ENCODE results near the gene PLEKHA1. TPM values are rescaled to one million over a fixed set of nuclear protein-coding genes. Genes with fewer than 3 reads are reported as not detected.

Gene PLEKHA1
- total RNA-seq, result 27.9 TPM
- long read RNA-seq, full-length matches to known transcripts, result 2 of 115 reads
- long read RNA-seq, partial matches to known transcripts, result 14 of 115 reads
- long read RNA-seq, other reads (novel, unspliced or antisense), result 99 of 115 reads

- peak; percentile 98 for DNase-seq (ENCODE audit: low spot score)
Observed at GRCh38 chr10:122374237-122374858, at the start of gene PLEKHA1. PLEKHA1 (plus strand) TSS chr10:122374708; CDS start chr10:122393201, 18,493 bp downstream.

DNA sequence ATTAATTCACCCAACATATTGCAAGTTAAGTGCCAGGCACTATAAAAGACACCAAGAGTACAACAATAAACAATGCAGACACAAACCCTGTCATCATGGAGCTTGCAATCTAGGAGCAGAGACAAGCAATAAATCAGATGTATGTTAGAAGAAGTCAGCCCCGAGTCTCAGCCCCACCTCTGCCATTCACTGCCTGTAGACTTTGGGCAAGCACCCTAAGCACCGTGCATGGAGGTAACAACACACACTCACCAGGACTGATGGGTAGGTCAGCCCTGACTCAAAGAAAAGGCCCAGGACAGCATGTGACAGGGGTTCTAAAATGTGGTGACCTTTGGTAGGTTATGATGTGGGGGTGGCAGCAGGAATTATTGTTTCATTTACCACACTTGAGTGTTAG, 49.3 kb upstream of the PLEKHA1 start:
- DNase-seq (ENCODE audit: low spot score), result no peak

DNA sequence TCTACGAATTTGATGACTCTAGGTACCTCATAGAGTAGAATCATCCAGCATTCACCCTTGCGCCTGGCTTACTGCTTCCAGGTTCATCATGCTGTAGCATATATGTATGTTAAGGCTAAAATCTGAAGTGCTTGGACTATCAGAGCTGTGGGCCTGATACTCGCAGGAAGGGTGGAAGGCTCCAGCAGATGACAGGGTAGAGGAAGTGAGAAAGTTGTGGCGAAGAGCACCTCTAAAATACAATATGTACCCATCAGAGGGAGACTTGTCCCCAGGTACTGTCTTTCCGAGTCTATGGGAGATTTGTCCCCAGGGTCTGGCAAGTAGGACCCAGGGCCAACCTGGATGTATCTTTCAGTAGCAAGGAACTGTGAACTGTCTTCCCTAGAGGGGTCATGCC, 48.1 kb upstream of the PLEKHA1 start:
- DNase-seq (ENCODE audit: low spot score), result no peak

- no peak for DNase-seq (ENCODE audit: low spot score)
Observed at GRCh38 chr10:122326806-122327205, 47.7 kb upstream of the PLEKHA1 start.

- DNase-seq (ENCODE audit: low spot score), result no peak
Observed at GRCh38 chr10:122327237-122328206, 47.0 kb upstream of the PLEKHA1 start.

GRCh38 chr10:122328676-122329075, 45.8 kb upstream of the PLEKHA1 start:
- DNase-seq (ENCODE audit: low spot score), result no peak

- no peak for DNase-seq (ENCODE audit: low spot score)
Observed at GRCh38 chr10:122329416-122329815, 45.1 kb upstream of the PLEKHA1 start.

DNA sequence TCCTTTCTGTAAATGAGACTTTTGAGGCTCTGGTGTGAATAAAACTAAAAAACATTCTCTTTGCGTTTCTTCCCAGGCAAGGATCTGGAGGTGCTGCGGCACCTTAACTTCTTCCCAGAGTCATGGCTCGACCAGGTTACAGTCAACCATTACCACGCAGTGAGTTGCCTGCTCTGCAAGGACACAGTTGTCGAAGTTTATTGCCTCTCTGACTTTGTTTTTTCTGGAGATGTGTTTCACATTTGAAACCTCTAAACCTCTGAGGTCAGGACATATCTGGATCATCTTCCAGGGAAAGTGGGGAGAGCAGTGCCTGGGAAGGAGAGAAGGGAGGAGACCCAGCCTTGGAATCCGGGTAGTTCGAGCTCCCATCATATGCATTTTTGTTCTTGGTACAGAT, 43.4 kb upstream of the PLEKHA1 start:
- DNase-seq (ENCODE audit: low spot score), result no peak

DNA sequence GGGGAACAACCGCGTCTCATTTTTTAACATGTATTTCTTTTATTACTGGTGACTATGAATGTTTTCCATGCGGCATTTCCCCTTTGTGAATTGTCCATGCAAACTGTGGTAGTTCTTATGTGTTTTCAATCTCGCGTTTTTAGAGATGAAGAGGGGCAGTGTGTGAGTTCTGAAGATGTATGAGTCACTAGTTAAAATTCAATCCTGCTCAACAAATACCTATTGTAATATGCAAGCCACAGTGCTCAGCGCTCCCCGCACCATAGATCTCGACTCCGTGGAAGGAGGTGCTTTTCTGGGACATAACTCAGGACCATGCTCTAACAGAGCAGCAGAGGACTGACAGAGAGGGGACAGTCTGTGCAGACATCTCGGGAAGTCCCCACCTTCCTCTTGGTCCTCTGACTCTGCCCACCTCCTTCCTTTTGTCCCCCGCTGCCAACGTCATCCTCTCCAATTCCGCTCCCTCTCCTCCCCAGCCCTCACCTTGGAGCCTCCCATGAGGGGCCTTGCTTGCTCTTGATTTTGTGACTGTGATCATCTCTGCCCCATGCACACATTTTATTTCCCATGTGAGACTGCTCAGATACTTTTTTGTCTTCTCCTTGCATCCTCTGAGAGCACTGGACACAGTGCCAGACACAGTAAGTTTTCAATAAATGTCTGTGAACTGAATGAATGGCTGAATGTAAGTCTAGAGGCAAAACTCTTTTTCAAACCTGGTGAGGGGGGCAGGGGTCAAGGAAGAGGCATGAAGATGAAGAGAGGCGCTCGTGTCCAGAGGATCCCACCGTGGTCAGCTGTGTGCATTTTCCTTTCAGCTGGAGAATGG, 42.7 kb upstream of the PLEKHA1 start:
- no peak for DNase-seq (ENCODE audit: low spot score)

DNA sequence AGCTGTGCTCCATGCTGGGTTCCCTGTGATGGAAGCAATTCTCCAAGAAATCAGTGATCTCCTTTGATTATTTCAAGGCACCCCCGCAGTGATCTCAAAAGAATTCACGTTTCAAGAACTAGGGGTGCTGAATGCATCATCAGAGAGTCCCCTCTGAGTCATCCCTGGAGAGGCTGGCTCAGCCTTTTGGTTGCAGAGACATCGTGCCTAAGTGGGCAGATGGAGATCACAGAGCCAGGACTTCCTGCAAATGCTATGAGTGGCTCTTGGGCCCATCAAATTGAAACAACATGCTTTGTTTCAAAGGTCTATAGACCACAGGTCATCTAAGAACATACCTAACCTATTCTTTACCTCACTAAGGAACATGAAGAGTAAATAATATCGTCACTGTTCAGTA, 41.5 kb upstream of the PLEKHA1 start:
- no peak for DNase-seq (ENCODE audit: low spot score)

- no peak for DNase-seq (ENCODE audit: low spot score)
Observed at GRCh38 chr10:122336332-122336731, 38.2 kb upstream of the PLEKHA1 start.

- no peak for DNase-seq (ENCODE audit: low spot score)
Observed at GRCh38 chr10:122336961-122337360, 37.5 kb upstream of the PLEKHA1 start.

DNA sequence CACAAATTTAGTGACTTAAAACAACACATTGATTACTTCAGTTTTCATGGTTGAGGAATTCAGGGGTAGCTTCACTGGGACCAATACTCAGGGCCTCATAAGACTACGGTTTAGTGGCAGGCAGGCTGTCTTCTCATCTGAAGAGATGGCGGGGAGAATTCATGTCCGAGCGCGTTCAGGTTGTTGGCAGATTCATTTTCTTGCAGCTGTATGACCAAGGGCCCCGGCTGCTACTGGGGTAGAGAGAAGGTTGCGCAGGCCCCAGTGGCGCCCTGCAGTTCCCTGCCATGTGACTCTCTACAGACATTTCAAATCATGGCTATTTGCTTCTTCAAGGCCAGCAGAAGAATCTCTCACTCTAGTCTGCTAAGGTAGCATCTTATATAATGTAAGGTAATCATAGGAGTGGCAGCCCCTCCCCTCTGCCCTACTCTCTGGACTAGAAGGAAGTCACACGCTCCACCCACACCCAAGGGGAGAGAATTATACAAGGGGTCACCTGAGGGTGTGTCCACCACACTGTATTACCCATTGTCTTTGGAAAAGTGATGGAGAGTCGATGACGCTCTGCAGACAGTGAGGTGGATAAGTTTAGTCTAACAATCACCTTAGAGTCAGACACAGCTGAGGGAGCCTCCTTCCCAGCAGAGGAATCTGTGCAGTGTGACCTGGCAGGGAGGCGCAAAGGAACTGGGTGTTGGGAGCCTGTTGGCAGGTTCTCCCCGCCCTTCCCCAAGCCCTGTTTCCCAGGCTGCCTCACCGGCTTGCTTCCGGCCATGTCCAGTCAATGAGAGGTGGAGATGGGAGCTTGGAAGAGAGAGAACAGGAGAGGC, 35.7 kb upstream of the PLEKHA1 start:
- no peak for DNase-seq (ENCODE audit: low spot score)

DNA sequence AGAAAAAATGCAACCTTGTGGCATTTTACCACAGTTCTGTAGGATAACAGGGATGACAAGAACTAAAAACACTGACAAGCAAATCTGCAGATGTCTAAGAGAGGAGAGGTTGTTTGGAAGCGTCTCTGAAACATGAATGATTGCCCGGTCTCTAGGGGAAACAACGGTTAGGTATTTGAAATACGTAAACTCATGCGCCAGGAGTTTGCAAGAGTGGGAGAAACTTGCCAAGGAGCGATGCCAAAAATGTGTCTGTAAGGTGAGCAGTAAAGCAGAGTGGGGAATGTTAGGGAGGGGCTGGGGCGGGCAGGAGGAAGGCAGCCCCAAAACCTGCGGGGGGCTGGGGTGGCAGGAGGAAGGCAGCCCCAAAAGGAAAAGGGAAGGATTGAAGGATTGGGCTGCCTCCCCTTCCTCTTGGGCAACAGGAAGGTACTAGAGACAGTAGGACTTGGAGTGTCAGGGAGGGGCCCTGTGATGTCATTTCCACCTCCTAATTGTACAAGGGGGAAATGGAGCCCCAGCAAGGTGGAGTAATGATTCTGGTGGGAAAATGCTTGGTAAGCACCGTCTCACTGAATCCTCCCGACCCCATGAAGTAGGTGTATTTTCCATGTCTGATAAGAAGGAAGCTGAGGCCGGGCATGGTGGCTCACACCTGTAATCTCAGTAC, 33.2 kb upstream of the PLEKHA1 start:
- no peak for DNase-seq (ENCODE audit: low spot score)

GRCh38 chr10:122342293-122343134, 32.0 kb upstream of the PLEKHA1 start:
- no peak for DNase-seq (ENCODE audit: low spot score)

DNA sequence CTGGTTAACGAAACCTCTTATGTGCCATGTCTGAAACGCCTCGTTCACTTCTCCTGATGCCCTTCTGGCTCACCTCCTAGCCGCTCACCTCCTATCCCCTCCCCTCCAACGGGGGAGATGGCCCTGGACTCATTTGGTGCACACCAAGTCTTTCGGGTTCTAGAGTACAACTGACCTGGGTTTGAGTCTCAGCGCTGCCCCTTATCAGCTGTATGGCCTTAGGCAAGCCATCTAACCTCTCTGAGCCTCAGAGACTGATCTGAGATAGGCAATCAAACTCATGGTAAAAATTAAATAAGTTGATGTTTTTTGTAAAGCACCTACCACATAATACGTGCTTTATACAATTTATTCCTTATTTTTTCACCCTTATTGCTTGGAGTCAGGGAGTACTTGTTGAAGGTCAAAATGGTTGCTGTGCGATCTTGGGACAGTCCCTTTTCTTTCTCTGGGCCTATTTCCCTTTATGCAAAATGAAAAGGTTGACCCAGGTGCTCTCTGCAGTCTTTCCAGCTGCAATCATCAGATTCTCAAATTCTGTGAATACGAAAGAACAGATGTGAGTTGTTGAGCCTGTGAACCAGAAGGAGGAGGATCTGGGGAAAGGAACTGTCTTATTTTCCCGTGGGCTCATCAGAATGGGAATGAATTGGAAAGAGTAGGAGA, 31.2 kb upstream of the PLEKHA1 start:
- DNase-seq (ENCODE audit: low spot score), result no peak

- no peak for DNase-seq (ENCODE audit: low spot score)
Observed at GRCh38 chr10:122343936-122344335, 30.6 kb upstream of the PLEKHA1 start.

GRCh38 chr10:122344741-122345258, 29.7 kb upstream of the PLEKHA1 start:
- no peak for DNase-seq (ENCODE audit: low spot score)
